Epithelial cell of proximal tubule (primary cell): ENCODE results near the gene CFAP251. TPM values are rescaled to one million over a fixed set of nuclear protein-coding genes. Genes with fewer than 3 reads are reported as not detected.

Source experiments
- DNase-seq: peaks from one replicate; pipeline ENCODE4 v3.0.0-alpha.2; 2011; ENCODE audit warnings: low read depth
- H3K4me3 ChIP-seq: 2 replicates; pipeline ENCODE4 v1.5.1; 2011; ENCODE audit warnings: low read depth, mild to moderate bottlenecking, low read length
- total RNA-seq: library from RNA; depleted of rRNA; stranded (reverse); fragments of >200 nt; gene quantifications from 2 replicates; pipeline ENCODE4 v1.2.3, GENCODE V29; 2015
- TF ChIP-seq, protein P1 (sequence below): conservative IDR thresholded peaks from 2 replicates; pipeline ENCODE4 v1.5.1; 2012; ENCODE audit warnings: low read depth, mild to moderate bottlenecking, low read length

The CFAP251 gene
- total RNA-seq, 1 donor from 2014 or later, result 4.6 TPM

- DNase-seq, result no peak
- TF ChIP-seq, protein P1, sequence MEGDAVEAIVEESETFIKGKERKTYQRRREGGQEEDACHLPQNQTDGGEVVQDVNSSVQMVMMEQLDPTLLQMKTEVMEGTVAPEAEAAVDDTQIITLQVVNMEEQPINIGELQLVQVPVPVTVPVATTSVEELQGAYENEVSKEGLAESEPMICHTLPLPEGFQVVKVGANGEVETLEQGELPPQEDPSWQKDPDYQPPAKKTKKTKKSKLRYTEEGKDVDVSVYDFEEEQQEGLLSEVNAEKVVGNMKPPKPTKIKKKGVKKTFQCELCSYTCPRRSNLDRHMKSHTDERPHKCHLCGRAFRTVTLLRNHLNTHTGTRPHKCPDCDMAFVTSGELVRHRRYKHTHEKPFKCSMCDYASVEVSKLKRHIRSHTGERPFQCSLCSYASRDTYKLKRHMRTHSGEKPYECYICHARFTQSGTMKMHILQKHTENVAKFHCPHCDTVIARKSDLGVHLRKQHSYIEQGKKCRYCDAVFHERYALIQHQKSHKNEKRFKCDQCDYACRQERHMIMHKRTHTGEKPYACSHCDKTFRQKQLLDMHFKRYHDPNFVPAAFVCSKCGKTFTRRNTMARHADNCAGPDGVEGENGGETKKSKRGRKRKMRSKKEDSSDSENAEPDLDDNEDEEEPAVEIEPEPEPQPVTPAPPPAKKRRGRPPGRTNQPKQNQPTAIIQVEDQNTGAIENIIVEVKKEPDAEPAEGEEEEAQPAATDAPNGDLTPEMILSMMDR, result no peak
- no peak overlapping the region for H3K4me3 ChIP-seq
Measured at GRCh38 chr12:121976950-121977349, 58.6 kb downstream of the CFAP251 start.

GRCh38 chr12:121980191-121980891, 61.9 kb downstream of the CFAP251 start:
- no peak overlapping the region for H3K4me3 ChIP-seq
- TF ChIP-seq, protein P1, result no peak
- no peak for DNase-seq

DNA sequence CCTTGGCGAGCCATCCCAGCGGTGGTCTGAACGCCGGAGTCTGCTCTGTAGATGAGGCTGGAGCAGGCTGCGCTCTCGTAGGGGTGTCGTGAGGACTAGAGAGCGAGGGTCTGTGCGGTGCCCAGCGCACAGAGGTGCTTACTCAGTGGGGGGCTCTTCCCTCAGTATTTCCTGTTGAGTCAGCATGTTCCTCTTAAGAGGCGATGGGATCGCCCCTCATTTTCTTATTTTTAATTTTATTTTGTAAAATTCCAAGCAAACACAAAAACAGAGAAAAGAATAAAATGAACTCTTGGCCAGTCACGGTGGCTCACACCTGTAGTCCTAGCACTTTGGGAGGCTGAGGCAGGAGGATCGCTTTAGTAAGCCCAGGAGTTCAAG, 62.5 kb downstream of the CFAP251 start:
- TF ChIP-seq, protein P1, result no peak
- DNase-seq, result no peak
- H3K4me3 ChIP-seq, result no peak overlapping the region

DNA sequence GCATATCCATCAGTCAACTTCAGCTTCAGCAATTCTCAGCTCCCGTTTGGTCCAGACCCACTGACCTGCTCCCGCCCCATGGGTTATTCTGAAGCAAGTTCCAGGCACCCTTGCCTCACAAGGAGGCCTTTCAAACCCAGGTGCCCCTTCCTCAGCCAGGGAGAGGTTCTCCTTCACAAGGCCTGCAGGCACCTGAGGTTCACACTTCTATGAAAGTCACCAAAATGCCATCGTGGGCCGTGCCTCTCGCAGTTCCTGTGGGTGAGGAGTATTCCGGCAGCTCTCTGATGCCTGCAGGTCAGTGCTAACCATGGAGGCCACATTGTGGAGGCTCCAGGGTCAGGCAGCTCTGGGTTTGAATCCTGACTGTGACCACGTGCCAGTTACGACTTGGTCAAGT, 63.1 kb downstream of the CFAP251 start:
- DNase-seq, result no peak
- TF ChIP-seq, protein P1, result no peak

DNA sequence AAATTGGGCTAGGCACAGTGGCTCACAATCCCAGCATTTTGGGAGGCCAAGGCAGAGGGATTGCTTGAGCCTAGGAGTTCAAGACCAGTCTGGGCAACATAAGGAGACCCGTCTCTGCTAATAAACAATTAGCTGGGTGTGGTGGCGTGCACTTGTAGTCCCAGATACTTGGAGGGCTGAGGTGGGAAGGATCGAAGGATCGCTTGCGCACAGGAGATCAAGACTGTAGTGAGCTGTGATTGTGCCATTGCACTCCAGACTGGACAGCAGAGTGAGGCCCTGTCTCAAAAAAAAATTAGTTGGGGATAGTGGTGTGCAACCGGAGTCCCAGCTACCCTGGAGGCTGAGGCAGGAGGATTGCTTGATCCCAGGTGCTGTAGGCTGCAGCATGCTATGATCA, 64.6 kb downstream of the CFAP251 start:
- TF ChIP-seq, protein P1, result no peak
- no peak overlapping the region for H3K4me3 ChIP-seq
- DNase-seq, result no peak

More for the DNA sequence above, 63.1 kb downstream of the CFAP251 start:
- no peak overlapping the region for H3K4me3 ChIP-seq

- H3K4me3 ChIP-seq, result no peak overlapping the region
- TF ChIP-seq, protein P1, result no peak
- DNase-seq, result no peak
Measured at GRCh38 chr12:121983536-121984210, 65.3 kb downstream of the CFAP251 start.
